Osteocyte (in vitro differentiated cells): ENCODE data around the gene CTIF. TPM values are rescaled to one million over a fixed set of nuclear protein-coding genes. Genes with fewer than 3 reads are reported as not detected.
A peak's percentile ranks its signal among the peaks of the same experiment; 100 is the strongest.

Experiments used
- DNase-seq: peaks from one replicate; pipeline ENCODE4 v3.0.0; 2021; ENCODE audit warnings: mixed read lengths; ENCODE audit not compliant: unreplicated experiment; ENCODE audit errors: extremely low spot score
- H3K27ac Mint-ChIP-seq: one replicate; pipeline ENCODE4 v1.8.0; 2021; ENCODE audit warnings: mild to moderate bottlenecking, mixed read lengths; ENCODE audit not compliant: unreplicated experiment
- H3K27me3 Mint-ChIP-seq: one replicate; pipeline ENCODE4 v1.8.0; 2021; ENCODE audit warnings: mixed read lengths; ENCODE audit not compliant: unreplicated experiment
- H3K36me3 Mint-ChIP-seq: one replicate; pipeline ENCODE4 v1.8.0; 2021; ENCODE audit warnings: mixed read lengths; ENCODE audit not compliant: unreplicated experiment
- H3K4me1 Mint-ChIP-seq: one replicate; pipeline ENCODE4 v1.8.0; 2021; ENCODE audit warnings: mixed read lengths; ENCODE audit not compliant: unreplicated experiment
- H3K4me3 Mint-ChIP-seq: one replicate; pipeline ENCODE4 v1.8.0; 2021; ENCODE audit warnings: mild to moderate bottlenecking, moderate library complexity, mixed read lengths; ENCODE audit not compliant: unreplicated experiment
- H3K9me3 Mint-ChIP-seq: one replicate; pipeline ENCODE4 v1.8.0; 2021; ENCODE audit warnings: mixed read lengths; ENCODE audit not compliant: unreplicated experiment
- CTCF ChIP-seq: fragments of 200-600 bp; sonication (generic); IDR thresholded peaks from 2 replicates; pipeline ENCODE4 v1.5.0; 2021; ENCODE audit warnings: antibody characterized with exemption, mild to moderate bottlenecking, moderate library complexity
- total RNA-seq: library from RNA; stranded (reverse); gene quantifications from 2 replicates; pipeline ENCODE4 v1.2.1, GENCODE V29; 2021

Gene CTIF
- total RNA-seq, 1 donor from 2014 or later: 172 TPM

GRCh38 chr18:48671561-48671945, 132.7 kb downstream of the CTIF start:
- no peak for DNase-seq
- no peak overlapping the region for H3K27ac Mint-ChIP-seq
- peaks cover 4% of the 10 kb centered on the region for H3K4me1 Mint-ChIP-seq
- no peak overlapping the region for H3K4me3 Mint-ChIP-seq
- no peak for TF ChIP-seq CTCF
- no peaks in the 10 kb centered on the region for H3K27me3 Mint-ChIP-seq
- peaks cover 27% of the 10 kb centered on the region for H3K36me3 Mint-ChIP-seq
- H3K9me3 Mint-ChIP-seq: peaks cover 7% of the 10 kb centered on the region

- no peak for TF ChIP-seq CTCF
- Mint-ChIP-seq H3K27ac (peak overlapping the region; percentile 43), H3K4me3 (no peak overlapping the region), H3K9me3 (peaks cover 7% of the 10 kb centered on the region), H3K36me3 (peaks cover 29% of the 10 kb centered on the region), H3K4me1 (peaks cover 8% of the 10 kb centered on the region), H3K27me3 (no peaks in the 10 kb centered on the region)
- no peak for DNase-seq
Measured at GRCh38 chr18:48672671-48673340, 134.0 kb downstream of the CTIF start.

- peaks cover 30% of the 10 kb centered on the region for H3K36me3 Mint-ChIP-seq
- H3K27me3 Mint-ChIP-seq: no peaks in the 10 kb centered on the region
- H3K4me1 Mint-ChIP-seq: peaks cover 11% of the 10 kb centered on the region
- no peak overlapping the region for H3K4me3 Mint-ChIP-seq
- no peak for DNase-seq
- H3K27ac Mint-ChIP-seq: no peak overlapping the region
- TF ChIP-seq CTCF: no peak
- H3K9me3 Mint-ChIP-seq: peaks cover 7% of the 10 kb centered on the region
Measured at GRCh38 chr18:48673456-48673852, 134.6 kb downstream of the CTIF start.

- peaks cover 7% of the 10 kb centered on the region for H3K9me3 Mint-ChIP-seq
- TF ChIP-seq CTCF: no peak
- H3K27me3 Mint-ChIP-seq: no peaks in the 10 kb centered on the region
- DNase-seq: no peak
- no peak overlapping the region for H3K4me3 Mint-ChIP-seq
- peaks cover 13% of the 10 kb centered on the region for H3K4me1 Mint-ChIP-seq
- peaks cover 27% of the 10 kb centered on the region for H3K36me3 Mint-ChIP-seq
- no peak overlapping the region for H3K27ac Mint-ChIP-seq
Measured at GRCh38 chr18:48673853-48674721, 135.3 kb downstream of the CTIF start.

DNA sequence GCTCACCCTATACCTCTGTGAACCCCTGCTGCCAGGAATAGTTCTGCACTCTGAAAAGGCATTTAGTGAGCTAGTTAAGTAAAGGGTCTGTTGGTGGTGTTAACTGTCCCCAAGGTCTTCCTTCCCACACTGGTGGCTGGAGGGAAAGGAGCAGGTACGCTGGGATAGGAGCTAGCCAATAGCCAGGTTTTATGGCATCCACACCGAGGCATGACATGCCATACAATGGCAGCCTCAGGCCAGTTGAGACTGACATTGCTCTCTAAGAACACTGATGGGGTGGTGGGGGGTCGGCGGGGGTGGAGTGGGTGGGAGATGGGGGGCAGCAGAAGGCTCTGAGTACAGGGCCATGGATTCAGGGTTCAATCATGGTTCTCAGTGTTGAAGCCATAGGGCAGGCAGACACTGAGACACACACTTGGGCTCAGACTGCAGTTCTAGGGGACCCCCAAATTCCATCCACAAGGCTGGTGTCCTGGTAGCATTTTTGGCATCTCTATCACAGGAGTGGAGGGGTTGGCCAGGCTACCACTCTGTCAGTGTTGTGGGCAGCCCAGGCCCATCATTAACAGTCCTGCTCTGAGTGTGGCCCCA, 136.0 kb downstream of the CTIF start:
- Mint-ChIP-seq H3K27me3 (no peaks in the 10 kb centered on the region), H3K9me3 (peaks cover 7% of the 10 kb centered on the region), H3K36me3 (peaks cover 26% of the 10 kb centered on the region), H3K4me1 (peaks cover 13% of the 10 kb centered on the region), H3K4me3 (no peak overlapping the region), H3K27ac (no peak overlapping the region)
- no peak for TF ChIP-seq CTCF
- DNase-seq: no peak
